ENCODE measurements around the gene MPP4. TPM values are rescaled to one million over a fixed set of nuclear protein-coding genes. Genes with fewer than 3 reads are reported as not detected.
"Not testable (repeated sequence)": the region's sequence is repeated elsewhere in the genome, so short reads cannot be mapped to it uniquely, and the experiment has no call there.

The MPP4 gene
- polyA plus RNA-seq, 1 donor from 2014 or later = 0.38 TPM

- Histone ChIP-seq H3K9me3 (ENCODE audit: low read length) (no peaks in the 10 kb centered on the region), H3K27ac (ENCODE audit: low read length) (no peak overlapping the region), H3K4me3 (ENCODE audit: low read length) (no peak overlapping the region), H3F3A (ENCODE audit: insufficient read depth, low read length, poor library complexity, severe bottlenecking) (no peaks in the 10 kb centered on the region), H3K4me2 (ENCODE audit: low read length) (no peak overlapping the region), H3K27me3 (ENCODE audit: insufficient read depth, low read depth, low read length) (no peaks in the 10 kb centered on the region), H3K9me2 (ENCODE audit: insufficient read depth, low read length) (no peaks in the 10 kb centered on the region), H4K20me1 (ENCODE audit: insufficient read depth) (no peaks in the 10 kb centered on the region), H3K36me3 (ENCODE audit: insufficient read depth, low read length) (no peaks in the 10 kb centered on the region), H3K79me2 (replicated peaks; ENCODE audit: insufficient read depth, low read length) (no peaks in the 10 kb centered on the region), H3K9ac (ENCODE audit: low read length) (no peak overlapping the region), H2AFZ (ENCODE audit: low read depth, low read length) (no peak overlapping the region)
- TF ChIP-seq EP300 (conservative IDR thresholded peaks at IDR 0.05; ENCODE audit: poor library complexity, severe bottlenecking) = no peak
- no peak for TF ChIP-seq POLR2AphosphoS5 (IDR thresholded peaks at IDR 0.05)
- TF ChIP-seq MXI1 (conservative IDR thresholded peaks at IDR 0.05; ENCODE audit: poor library complexity, severe bottlenecking) = no peak
- TF ChIP-seq TAF1 (IDR thresholded peaks at IDR 0.05; ENCODE audit: low read depth) = no peak
- no peak for TF ChIP-seq RAD21 (conservative IDR thresholded peaks at IDR 0.05)
- TF ChIP-seq EZH2 (IDR thresholded peaks at IDR 0.05; ENCODE audit: borderline replicate concordance, insufficient read depth, low read length, poor library complexity, severe bottlenecking) = no peak
- TF ChIP-seq, protein P1, sequence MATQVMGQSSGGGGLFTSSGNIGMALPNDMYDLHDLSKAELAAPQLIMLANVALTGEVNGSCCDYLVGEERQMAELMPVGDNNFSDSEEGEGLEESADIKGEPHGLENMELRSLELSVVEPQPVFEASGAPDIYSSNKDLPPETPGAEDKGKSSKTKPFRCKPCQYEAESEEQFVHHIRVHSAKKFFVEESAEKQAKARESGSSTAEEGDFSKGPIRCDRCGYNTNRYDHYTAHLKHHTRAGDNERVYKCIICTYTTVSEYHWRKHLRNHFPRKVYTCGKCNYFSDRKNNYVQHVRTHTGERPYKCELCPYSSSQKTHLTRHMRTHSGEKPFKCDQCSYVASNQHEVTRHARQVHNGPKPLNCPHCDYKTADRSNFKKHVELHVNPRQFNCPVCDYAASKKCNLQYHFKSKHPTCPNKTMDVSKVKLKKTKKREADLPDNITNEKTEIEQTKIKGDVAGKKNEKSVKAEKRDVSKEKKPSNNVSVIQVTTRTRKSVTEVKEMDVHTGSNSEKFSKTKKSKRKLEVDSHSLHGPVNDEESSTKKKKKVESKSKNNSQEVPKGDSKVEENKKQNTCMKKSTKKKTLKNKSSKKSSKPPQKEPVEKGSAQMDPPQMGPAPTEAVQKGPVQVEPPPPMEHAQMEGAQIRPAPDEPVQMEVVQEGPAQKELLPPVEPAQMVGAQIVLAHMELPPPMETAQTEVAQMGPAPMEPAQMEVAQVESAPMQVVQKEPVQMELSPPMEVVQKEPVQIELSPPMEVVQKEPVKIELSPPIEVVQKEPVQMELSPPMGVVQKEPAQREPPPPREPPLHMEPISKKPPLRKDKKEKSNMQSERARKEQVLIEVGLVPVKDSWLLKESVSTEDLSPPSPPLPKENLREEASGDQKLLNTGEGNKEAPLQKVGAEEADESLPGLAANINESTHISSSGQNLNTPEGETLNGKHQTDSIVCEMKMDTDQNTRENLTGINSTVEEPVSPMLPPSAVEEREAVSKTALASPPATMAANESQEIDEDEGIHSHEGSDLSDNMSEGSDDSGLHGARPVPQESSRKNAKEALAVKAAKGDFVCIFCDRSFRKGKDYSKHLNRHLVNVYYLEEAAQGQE (IDR thresholded peaks at IDR 0.05; ENCODE audit: borderline replicate concordance) = no peak
- no peak for TF ChIP-seq SMC3 (conservative IDR thresholded peaks at IDR 0.05; ENCODE audit: poor library complexity)
- TF ChIP-seq CTCF (IDR thresholded peaks at IDR 0.05; ENCODE audit: poor library complexity, severe bottlenecking) = no peak
Measured at GRCh38 chr2:201673546-201673945, 24.9 kb downstream of the MPP4 start.

GRCh38 chr2:201671205-201671604 is 27.2 kb downstream of the MPP4 start:
- H3K27me3 ChIP-seq (ENCODE audit: insufficient read depth, low read depth, low read length); H3K9ac ChIP-seq (ENCODE audit: low read length); H3K36me3 ChIP-seq (ENCODE audit: insufficient read depth, low read length); H2AFZ ChIP-seq (ENCODE audit: low read depth, low read length); H3F3A ChIP-seq (ENCODE audit: insufficient read depth, low read length, poor library complexity, severe bottlenecking); H3K4me2 ChIP-seq (ENCODE audit: low read length); H3K9me2 ChIP-seq (ENCODE audit: insufficient read depth, low read length); H3K27ac ChIP-seq (ENCODE audit: low read length); H3K4me3 ChIP-seq (ENCODE audit: low read length); H3K9me3 ChIP-seq (ENCODE audit: low read length); H3K79me2 ChIP-seq (replicated peaks; ENCODE audit: insufficient read depth, low read length); H4K20me1 ChIP-seq (ENCODE audit: insufficient read depth): not testable (repeated sequence)

GRCh38 chr2:201669865-201670264 is 28.6 kb downstream of the MPP4 start:
- Histone ChIP-seq H3F3A (ENCODE audit: insufficient read depth, low read length, poor library complexity, severe bottlenecking) (no peaks in the 10 kb centered on the region), H4K20me1 (ENCODE audit: insufficient read depth) (no peaks in the 10 kb centered on the region), H3K4me2 (ENCODE audit: low read length) (no peak overlapping the region), H3K9me2 (ENCODE audit: insufficient read depth, low read length) (no peaks in the 10 kb centered on the region), H3K9me3 (ENCODE audit: low read length) (no peaks in the 10 kb centered on the region), H3K79me2 (replicated peaks; ENCODE audit: insufficient read depth, low read length) (no peaks in the 10 kb centered on the region), H3K27ac (ENCODE audit: low read length) (no peak overlapping the region), H3K4me3 (ENCODE audit: low read length) (no peak overlapping the region), H3K27me3 (ENCODE audit: insufficient read depth, low read depth, low read length) (no peaks in the 10 kb centered on the region), H2AFZ (ENCODE audit: low read depth, low read length) (no peak overlapping the region), H3K36me3 (ENCODE audit: insufficient read depth, low read length) (no peaks in the 10 kb centered on the region), H3K9ac (ENCODE audit: low read length) (no peak overlapping the region)
- no peak for TF ChIP-seq EP300 (conservative IDR thresholded peaks at IDR 0.05; ENCODE audit: poor library complexity, severe bottlenecking)
- no peak for TF ChIP-seq CTCF (IDR thresholded peaks at IDR 0.05; ENCODE audit: poor library complexity, severe bottlenecking)
- TF ChIP-seq TAF1 (IDR thresholded peaks at IDR 0.05; ENCODE audit: low read depth) = no peak
